K562 (cell line): ENCODE measurements around the gene DNAH8. TPM values are rescaled to one million over a fixed set of nuclear protein-coding genes. Genes with fewer than 3 reads are reported as not detected.
A peak's percentile ranks its signal among the peaks of the same experiment; 100 is the strongest.

ENCODE experiments used
- ATAC-seq: fragments of 200-7000 bp; cut with Tn5 transposase; 3 replicates; pipeline ENCODE4 v1.9.1; 2020; ENCODE audit warnings: moderate library complexity
- BruUV-seq: library from RNA; stranded (reverse); fragments of 400-500 nt; replicated peaks from 2 replicates; lab custom pipeline; 2021; lab: Mats Ljungman, UMichigan
- CTCF ChIA-PET: fragments of 300-600 bp; formaldehyde crosslinking; extraction: SDS; loops from one replicate; lab custom pipeline; 2021; ENCODE audit warnings: low intra/inter-chr PET ratio; lab: Yijun Ruan, JAX
- POLR2A ChIA-PET: fragments of 300-600, 350-650 bp; sonication (Branson Sonifier 250); formaldehyde crosslinking; extraction: SDS; loops from one replicate; lab custom pipeline; 2021; ENCODE audit warnings: antibody characterized with exemption, inconsistent platforms; lab: Yijun Ruan, JAX
- DNase-seq, 4 experiments: peaks; one replicate each; pipeline versions ENCODE4 v3.0.0 to v3.0.0-alpha.2; 2011 to 2018; ENCODE audit warnings: low spot score in 3 of 4, mixed read lengths in 3 of 4; ENCODE audit errors: extremely low read depth in 1 of 4
- FAIRE-seq: peaks from 2 replicates; lab custom pipeline; 2011; peaks lifted over from hg19 to GRCh38; lab: Jason Lieb, UNC
- H2AFZ ChIP-seq: 2 replicates; pipeline ENCODE4 v1.6.0; 2011; ENCODE audit warnings: low read depth, low read length, control low read depth, inconsistent platforms
- H3K27ac ChIP-seq: fragments of 200-600 bp; 3 replicates; pipeline ENCODE4 v1.8.0; 2011; ENCODE audit warnings: low read depth, mild to moderate bottlenecking, control low read depth, inconsistent platforms, low read length, moderate library complexity, mixed read lengths; ENCODE audit errors: extremely low read depth
- H3K27me3 ChIP-seq, 2 experiments: fragments of 300-600 bp in 1 of 2; 2 replicates in 1 of 2; 3 replicates in 1 of 2; pipeline versions ENCODE4 v1.6.0 to v1.8.0; 2011; ENCODE audit warnings: inconsistent platforms in 2 of 2, low read length in 2 of 2, mild to moderate bottlenecking in 1 of 2, mixed read lengths in 1 of 2, moderate library complexity in 1 of 2; ENCODE audit not compliant: control insufficient read depth in 2 of 2, insufficient read depth in 2 of 2
- H3K36me3 ChIP-seq: fragments of 300-600 bp; 3 replicates; pipeline ENCODE4 v1.8.0; 2011; ENCODE audit warnings: mild to moderate bottlenecking, low read length, inconsistent platforms; ENCODE audit not compliant: control insufficient read depth, insufficient read depth
- H3K4me1 ChIP-seq, 2 experiments: fragments of 200-600 bp in 1 of 2; replicated peaks in 1 of 2; 2 replicates in 1 of 2; 3 replicates in 1 of 2; pipeline versions ENCODE4 v1.5.1 to v1.8.0; 2011; ENCODE audit warnings: inconsistent platforms in 2 of 2, low read length in 2 of 2, mild to moderate bottlenecking in 1 of 2, mixed read lengths in 1 of 2, moderate library complexity in 1 of 2; ENCODE audit not compliant: control insufficient read depth in 2 of 2, insufficient read depth in 2 of 2
- H3K4me2 ChIP-seq: 2 replicates; pipeline ENCODE4 v1.6.1; 2011; ENCODE audit warnings: low read length, control low read depth, inconsistent platforms, mixed read lengths; ENCODE audit not compliant: insufficient read depth
- H3K4me3 ChIP-seq: fragments of 200-600 bp; sonication (generic), shearing (Covaris generic); 2 replicates; pipeline ENCODE4 v1.5.1; 2016; ENCODE audit warnings: control low read depth, inconsistent platforms
- H3K79me2 ChIP-seq: fragments of 200-600 bp; 3 replicates; pipeline ENCODE4 v1.8.0; 2011; ENCODE audit warnings: low read length, inconsistent platforms; ENCODE audit not compliant: control insufficient read depth, insufficient read depth
- H3K9ac ChIP-seq, 2 experiments: 2 replicates each; pipeline versions ENCODE4 v1.6.0 to v1.6.1; 2011; ENCODE audit warnings: low read depth in 2 of 2, low read length in 2 of 2, control low read depth in 1 of 2, inconsistent platforms in 1 of 2, mild to moderate bottlenecking in 1 of 2, mixed read lengths in 1 of 2; ENCODE audit not compliant: insufficient read depth in 1 of 2
- H3K9me1 ChIP-seq: one replicate; pipeline ENCODE4 v1.6.0; 2011; ENCODE audit warnings: inconsistent platforms, mild to moderate bottlenecking, low read length, moderate library complexity; ENCODE audit not compliant: control insufficient read depth, insufficient read depth
- H3K9me3 ChIP-seq: replicated peaks from 2 replicates; pipeline ENCODE4 v1.5.1; 2011; ENCODE audit warnings: low read depth, low read length, inconsistent platforms; ENCODE audit not compliant: control insufficient read depth, insufficient read depth
- H4K20me1 ChIP-seq: replicated peaks from 2 replicates; pipeline ENCODE4 v1.6.1; 2011; ENCODE audit warnings: low read length, inconsistent platforms, mixed read lengths; ENCODE audit not compliant: control insufficient read depth, insufficient read depth
- ARID3B ChIP-seq: fragments of 250-450 bp; sonication (Bioruptor Pico); IDR thresholded peaks from 2 replicates; pipeline ENCODE4 v1.4.0; 2020; ENCODE audit warnings: borderline replicate concordance
- FOXP4 ChIP-seq: sonication (generic); formaldehyde crosslinking; IDR thresholded peaks from 2 replicates; pipeline ENCODE4 v1.8.0; 2022; ENCODE audit warnings: mild to moderate bottlenecking, missing genetic modification reagents, borderline replicate concordance
- PBX2 ChIP-seq, 2 experiments: IDR thresholded peaks in 1 of 2; conservative IDR thresholded peaks in 1 of 2; 2 replicates each; pipeline ENCODE4 v1.6.1; 2016; ENCODE audit warnings: low read depth in 2 of 2, mild to moderate bottlenecking in 1 of 2, missing compliant biosample characterization in 1 of 2, missing genetic modification characterization in 1 of 2, moderate library complexity in 1 of 2
- TARDBP ChIP-seq: fragments of 450-650 bp; IDR thresholded peaks from 2 replicates; pipeline ENCODE4 v1.6.1; 2016
- ZNF133 ChIP-seq: fragments of 250-450 bp; sonication (Bioruptor Pico); IDR thresholded peaks from 2 replicates; pipeline ENCODE4 v1.4.0; 2020; ENCODE audit warnings: mild to moderate bottlenecking
- ZNF431 ChIP-seq: sonication (generic); formaldehyde crosslinking; IDR thresholded peaks from 2 replicates; pipeline ENCODE4 v1.8.0; 2022; ENCODE audit warnings: mild to moderate bottlenecking, missing genetic modification reagents
- WGBS: fragments of 100-300 bp; shearing (Covaris generic); methylation state at CpG from one replicate; pipeline ENCODE4 v1.1.6; 2016; ENCODE audit warnings: low coverage, mixed read lengths; ENCODE audit not compliant: insufficient coverage; ENCODE audit errors: missing lambda C conversion rate; 5-methylcytosine and 5-hydroxymethylcytosine counted together
- in situ Hi-C: fragments of 300-500 bp; cut with MboI; formaldehyde crosslinking; loops from 4 replicates; pipeline ENCODE4 v1.15.0; 2018; ENCODE audit warnings: inconsistent platforms, mixed read lengths
- intact Hi-C: fragments of 100-400 bp; cut with micrococcal nuclease; formaldehyde crosslinking; loops from 2 replicates; pipeline ENCODE4 v1.14.2; 2022
- polyA plus RNA-seq, 8 experiments: library from polyadenylated mRNA; depleted of rRNA in 4 of 8; stranded (reverse) in 5 of 8; unstranded in 3 of 8; fragments of >200 nt; fragmentation: Nextera tagmentation in 2 of 8; fragmentation: Illumina TruSeq in 1 of 8; extraction: Ambion mirVana in 2 of 8; extraction: Trizol in 1 of 8; gene quantifications; 2 replicates each; pipeline versions ENCODE4 v1.2.1 to v1.2.3, GENCODE V29; 2011 to 2014; ENCODE audit warnings: inconsistent platforms in 1 of 8, missing spikeins in 1 of 8
- total RNA-seq, 7 experiments: library from RNA; depleted of rRNA in 6 of 7; stranded (reverse); fragments of >200 nt in 6 of 7; fragmentation: Illumina TruSeq in 2 of 7; extraction: Trizol in 2 of 7; gene quantifications; 2 replicates each; pipeline versions ENCODE4 v1.2.1 to v1.2.3, GENCODE V29; 2011 to 2021; ENCODE audit warnings: low replicate concordance in 1 of 7
- TF ChIP-seq, protein P1 (sequence below): sonication (generic); formaldehyde crosslinking; IDR thresholded peaks from 2 replicates; pipeline ENCODE4 v1.8.1; 2023; ENCODE audit warnings: mild to moderate bottlenecking, missing genetic modification reagents
- TF ChIP-seq, protein P2 (sequence below): fragments of 450-650 bp; formaldehyde crosslinking; conservative IDR thresholded peaks from 2 replicates; pipeline ENCODE4 v1.4.0; 2022; ENCODE audit warnings: mild to moderate bottlenecking, missing genetic modification characterization

DNAH8 gene
- total and polyA plus RNA-seq, 9 of the 15 experiments (the other 6 are each of a cell fraction or from before 2014, with no cell fraction given), result 1.2 to 4.2 (median 2.9) TPM

- FAIRE-seq, result no peak
- no peak for TF ChIP-seq TARDBP
- no peak for TF ChIP-seq FOXP4 (CRISPR knock-in tag)
- TF ChIP-seq ZNF431, result no peak
- TF ChIP-seq, protein P1, sequence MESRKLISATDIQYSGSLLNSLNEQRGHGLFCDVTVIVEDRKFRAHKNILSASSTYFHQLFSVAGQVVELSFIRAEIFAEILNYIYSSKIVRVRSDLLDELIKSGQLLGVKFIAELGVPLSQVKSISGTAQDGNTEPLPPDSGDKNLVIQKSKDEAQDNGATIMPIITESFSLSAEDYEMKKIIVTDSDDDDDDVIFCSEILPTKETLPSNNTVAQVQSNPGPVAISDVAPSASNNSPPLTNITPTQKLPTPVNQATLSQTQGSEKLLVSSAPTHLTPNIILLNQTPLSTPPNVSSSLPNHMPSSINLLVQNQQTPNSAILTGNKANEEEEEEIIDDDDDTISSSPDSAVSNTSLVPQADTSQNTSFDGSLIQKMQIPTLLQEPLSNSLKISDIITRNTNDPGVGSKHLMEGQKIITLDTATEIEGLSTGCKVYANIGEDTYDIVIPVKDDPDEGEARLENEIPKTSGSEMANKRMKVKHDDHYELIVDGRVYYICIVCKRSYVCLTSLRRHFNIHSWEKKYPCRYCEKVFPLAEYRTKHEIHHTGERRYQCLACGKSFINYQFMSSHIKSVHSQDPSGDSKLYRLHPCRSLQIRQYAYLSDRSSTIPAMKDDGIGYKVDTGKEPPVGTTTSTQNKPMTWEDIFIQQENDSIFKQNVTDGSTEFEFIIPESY (CRISPR knock-in tag), result no peak
- TF ChIP-seq PBX2 (CRISPR knock-in tag; IDR thresholded peaks at IDR 0.05; ENCODE audit: low read depth), result no peak
- no peak for TF ChIP-seq PBX2 (tag; conservative IDR thresholded peaks at IDR 0.05; ENCODE audit: low read depth)
- TF ChIP-seq, protein P2, sequence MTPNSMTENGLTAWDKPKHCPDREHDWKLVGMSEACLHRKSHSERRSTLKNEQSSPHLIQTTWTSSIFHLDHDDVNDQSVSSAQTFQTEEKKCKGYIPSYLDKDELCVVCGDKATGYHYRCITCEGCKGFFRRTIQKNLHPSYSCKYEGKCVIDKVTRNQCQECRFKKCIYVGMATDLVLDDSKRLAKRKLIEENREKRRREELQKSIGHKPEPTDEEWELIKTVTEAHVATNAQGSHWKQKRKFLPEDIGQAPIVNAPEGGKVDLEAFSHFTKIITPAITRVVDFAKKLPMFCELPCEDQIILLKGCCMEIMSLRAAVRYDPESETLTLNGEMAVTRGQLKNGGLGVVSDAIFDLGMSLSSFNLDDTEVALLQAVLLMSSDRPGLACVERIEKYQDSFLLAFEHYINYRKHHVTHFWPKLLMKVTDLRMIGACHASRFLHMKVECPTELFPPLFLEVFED (CRISPR knock-in tag), result no peak
- TF ChIP-seq ZNF133 (CRISPR knock-in tag), result no peak
- no peak for TF ChIP-seq ARID3B (CRISPR knock-in tag)
- TF ChIP-seq, all 486 proteins: peak for 0
- no peak overlapping the region for H2AFZ ChIP-seq
- in situ Hi-C loops (no loop called here), intact Hi-C loops (no loop called here)
- no TSS peak for BruUV-seq
- H3K9ac ChIP-seq, result no peak overlapping the region
- H3K9me1 ChIP-seq, result no peaks in the 10 kb centered on the region
- H3K4me3 ChIP-seq, result no peak overlapping the region
- no peaks in the 10 kb centered on the region for H3K9me3 ChIP-seq
- peaks cover 23% of the 10 kb centered on the region for H4K20me1 ChIP-seq
- 0 out of 3 replicates have a peak, but pooled peaks have one; percentile 16 for ATAC-seq
- no peak overlapping the region for H3K27ac ChIP-seq
- H3K36me3 ChIP-seq, result no peaks in the 10 kb centered on the region
- ChIA-PET POLR2A (interaction anchor here (0.5 to 0.6 kb wide), 2 partner anchors 10 to 1436 kb away, joined by 3 read pairs; no protein-coding TSS in a partner anchor), CTCF (interaction anchor here (0.6 kb wide), 1 partner anchor 215 kb away, joined by 3 read pairs; no protein-coding TSS in a partner anchor)
- H3K4me1 ChIP-seq, result no peaks in the 10 kb centered on the region; a peak in 1 of 5 replicates
- DNase-seq, result no peak
- H3K4me2 ChIP-seq, result no peak overlapping the region
- H3K27me3 ChIP-seq, result peaks cover 20 to 62% of the 10 kb centered on the region in 2 experiments
- WGBS, result 4% methylated on average over 9 of the region's 9 CpGs
- no peaks in the 10 kb centered on the region for H3K79me2 ChIP-seq
Measured at GRCh38 chr6:39054577-39055142, 339.5 kb downstream of the DNAH8 start.
